HCT116 (cell line): ENCODE results near the gene GTF3C4. TPM values are rescaled to one million over a fixed set of nuclear protein-coding genes. Genes with fewer than 3 reads are reported as not detected.

Experiments used
- ATAC-seq: fragments of 200-7000 bp; cut with Tn5 transposase; 2 replicates; pipeline ENCODE4 v1.9.1; 2020; ENCODE audit warnings: mild to moderate bottlenecking, moderate library complexity
- BruUV-seq: library from RNA; stranded (reverse); fragments of 400-500 nt; replicated peaks from 2 replicates; lab custom pipeline; 2021; lab: Mats Ljungman, UMichigan
- CTCF ChIA-PET: fragments of 300-600 bp; sonication (Branson Sonifier 250); formaldehyde crosslinking; loops from one replicate; lab custom pipeline; 2021; ENCODE audit warnings: antibody characterized with exemption; lab: Charles Lee
- POLR2A ChIA-PET: fragments of 300-600, 350-600 bp; sonication (Branson Sonifier 250); formaldehyde crosslinking; loops from one replicate; lab custom pipeline; 2021; ENCODE audit warnings: antibody characterized with exemption; lab: Charles Lee
- RAD21 ChIA-PET, 2 experiments: fragments of 300-600 bp; sonication (Branson Sonifier 250); formaldehyde crosslinking; loops; one replicate each; lab custom pipeline; 2023; ENCODE audit warnings: low total read pairs in 2 of 2; ENCODE audit not compliant: uncharacterized antibody in 2 of 2, unreplicated experiment in 2 of 2, low non-redundant PET in 1 of 2; lab: Charles Lee
- DNase-seq: peaks from one replicate; pipeline ENCODE4 v3.0.0-alpha.2; 2010; ENCODE audit warnings: low read depth, low spot score
- H2AFZ ChIP-seq: fragments of 200-600 bp; shearing (Covaris generic), sonication (generic); 2 replicates; pipeline ENCODE4 v1.6.1; 2017; ENCODE audit warnings: low read depth, mixed run types, mixed read lengths, antibody characterized with exemption, low read length; ENCODE audit not compliant: poor library complexity, severe bottlenecking
- H3K27ac ChIP-seq: 2 replicates; pipeline ENCODE4 v1.5.1; 2012; ENCODE audit warnings: low read depth, low read length
- H3K27me3 ChIP-seq: fragments of 200-600 bp; sonication (generic); 2 replicates; pipeline ENCODE4 v1.6.1; 2016; ENCODE audit warnings: mixed run types, low read length, mixed read lengths; ENCODE audit not compliant: insufficient read depth
- H3K36me3 ChIP-seq, 2 experiments: fragments of 200-500 bp in 1 of 2; fragments of 200-600 bp in 1 of 2; sonication (Bioruptor generic) in 1 of 2; sonication (generic) in 1 of 2; 2 replicates each; pipeline versions ENCODE4 v1.5.1 to v1.6.1; 2014 to 2016; ENCODE audit warnings: low read length in 2 of 2, inconsistent platforms in 1 of 2, mixed read lengths in 1 of 2, mixed run types in 1 of 2; ENCODE audit not compliant: insufficient read depth in 2 of 2, control insufficient read depth in 1 of 2
- H3K4me1 ChIP-seq, 2 experiments: fragments of 200-600 bp in 1 of 2; sonication (generic) in 1 of 2; 2 replicates each; pipeline versions ENCODE4 v1.5.1 to v1.6.1; 2012 to 2017; ENCODE audit warnings: low read length in 2 of 2, inconsistent platforms in 1 of 2, mild to moderate bottlenecking in 1 of 2, mixed read lengths in 1 of 2, mixed run types in 1 of 2, moderate library complexity in 1 of 2; ENCODE audit not compliant: insufficient read depth in 2 of 2, control insufficient read depth in 1 of 2
- H3K4me2 ChIP-seq: fragments of 200-600 bp; sonication (generic); 2 replicates; pipeline ENCODE4 v1.6.1; 2017; ENCODE audit warnings: mixed run types, low read length, mixed read lengths
- H3K4me3 ChIP-seq, 2 experiments: fragments of 200-600 bp in 1 of 2; sonication (generic) in 1 of 2; replicated peaks in 1 of 2; 2 replicates each; pipeline ENCODE4 v1.5.1; 2011 to 2016; ENCODE audit warnings: low read length in 2 of 2, control low read depth in 1 of 2, low read depth in 1 of 2, mild to moderate bottlenecking in 1 of 2, mixed read lengths in 1 of 2, mixed run types in 1 of 2
- H3K79me2 ChIP-seq: fragments of 200-600 bp; sonication (generic); 2 replicates; pipeline ENCODE4 v1.6.1; 2017; ENCODE audit warnings: mild to moderate bottlenecking, mixed run types, low read length, moderate library complexity, mixed read lengths; ENCODE audit not compliant: insufficient read depth
- H3K9ac ChIP-seq: fragments of 200-600 bp; sonication (generic); 2 replicates; pipeline ENCODE4 v1.6.1; 2016; ENCODE audit warnings: low read length, mixed read lengths
- H3K9me2 ChIP-seq: fragments of 200-600 bp; sonication (generic), shearing (Covaris generic); 2 replicates; pipeline ENCODE4 v1.6.1; 2017; ENCODE audit warnings: mixed run types, mild to moderate bottlenecking, moderate library complexity; ENCODE audit not compliant: insufficient read depth
- H3K9me3 ChIP-seq, 2 experiments: fragments of 200-500 bp in 1 of 2; fragments of 200-600 bp in 1 of 2; sonication (Bioruptor generic) in 1 of 2; sonication (generic) in 1 of 2; 2 replicates each; pipeline ENCODE4 v1.6.1; 2014 to 2017; ENCODE audit warnings: low read length in 2 of 2, mixed read lengths in 2 of 2, inconsistent platforms in 1 of 2, low read depth in 1 of 2, mild to moderate bottlenecking in 1 of 2, mixed run types in 1 of 2, moderate library complexity in 1 of 2; ENCODE audit not compliant: control insufficient read depth in 1 of 2, insufficient read depth in 1 of 2
- H4K20me1 ChIP-seq: fragments of 200-600 bp; sonication (generic), shearing (Covaris generic); 2 replicates; pipeline ENCODE4 v1.6.1; 2017; ENCODE audit warnings: mixed run types, mild to moderate bottlenecking, moderate library complexity; ENCODE audit not compliant: insufficient read depth
- CBX3 ChIP-seq: IDR thresholded peaks from 2 replicates; pipeline ENCODE4 v1.6.1; 2012; ENCODE audit warnings: low read depth
- EGR1 ChIP-seq: IDR thresholded peaks from 2 replicates; pipeline ENCODE4 v1.6.1; 2012; ENCODE audit warnings: low read depth
- ELF1 ChIP-seq: IDR thresholded peaks from 2 replicates; pipeline ENCODE4 v1.6.1; 2012; ENCODE audit warnings: low read depth, borderline replicate concordance
- EZH2 ChIP-seq: fragments of 200-600 bp; sonication (generic); IDR thresholded peaks from 2 replicates; pipeline ENCODE4 v1.6.1; 2017; ENCODE audit warnings: antibody characterized with exemption, mixed run types
- EZH2phosphoT487 ChIP-seq: fragments of 200-600 bp; IDR thresholded peaks from 2 replicates; pipeline ENCODE4 v1.6.1; 2018; ENCODE audit warnings: antibody characterized with exemption, borderline replicate concordance
- POLR2A ChIP-seq: IDR thresholded peaks from 2 replicates; pipeline ENCODE4 v1.7.0; 2011; ENCODE audit warnings: borderline replicate concordance; ENCODE audit not compliant: insufficient read depth, insufficient read length; ENCODE audit errors: extremely low read depth
- POLR2AphosphoS5 ChIP-seq: IDR thresholded peaks from 2 replicates; pipeline ENCODE4 v1.6.1; 2011; ENCODE audit warnings: mild to moderate bottlenecking, low read depth, low read length, moderate library complexity
- REST ChIP-seq: IDR thresholded peaks from 2 replicates; pipeline ENCODE4 v1.6.1; 2012; ENCODE audit warnings: low read depth
- SP1 ChIP-seq: IDR thresholded peaks from 2 replicates; pipeline ENCODE4 v1.6.1; 2012; ENCODE audit warnings: low read depth
- ZBTB33 ChIP-seq: IDR thresholded peaks from 2 replicates; pipeline ENCODE4 v1.6.1; 2011; ENCODE audit warnings: mild to moderate bottlenecking, low read length, moderate library complexity; ENCODE audit not compliant: insufficient replicate concordance; ENCODE audit errors: extremely low read depth
- ZNF274 ChIP-seq: fragments of 200-500 bp; sonication (Bioruptor generic); IDR thresholded peaks from 2 replicates; pipeline ENCODE4 v1.6.1; 2014; ENCODE audit warnings: mild to moderate bottlenecking, low read depth, low read length, inconsistent platforms
- intact Hi-C: fragments of 100-400 bp; cut with micrococcal nuclease; formaldehyde crosslinking; loops from 2 replicates; pipeline ENCODE4 v1.10.0; 2022
- total RNA-seq: library from RNA; stranded (reverse); gene quantifications from one replicate; pipeline ENCODE4 v1.2.1, GENCODE V29; 2021; ENCODE audit not compliant: unreplicated experiment

GTF3C4 gene
- total RNA-seq, 1 experiment from 2014 or later = 26.4 TPM

GRCh38 chr9:132671620-132672412 lies 1.6 kb downstream of the GTF3C4 start (continued):
- TF ChIP-seq REST = no peak
- no peak for TF ChIP-seq EZH2phosphoT487
- no peak for TF ChIP-seq EZH2

- Histone ChIP-seq H3K4me2 (peak overlapping the region; percentile 96), H3K36me3 (peaks cover 0 to 19% of the 10 kb centered on the region in 2 experiments; a peak in 1 of 4 replicates), H3K27me3 (no peaks in the 10 kb centered on the region), H3K27ac (no peak overlapping the region), H3K9me3 (no peaks in the 10 kb centered on the region), H3K9ac (no peak overlapping the region), H3K9me2 (no peaks in the 10 kb centered on the region), H3K4me3 (peak overlapping the region in 1 of 2 experiments; percentile 92; a peak in 1 of 4 replicates), H4K20me1 (peaks cover 22% of the 10 kb centered on the region; the same call in 1 of the 2 replicates), H2AFZ (no peak overlapping the region), H3K79me2 (peaks cover 99% of the 10 kb centered on the region), H3K4me1 (peaks cover 2 to 21% of the 10 kb centered on the region in 2 experiments; a peak in 3 of 4 replicates)
- ChIA-PET RAD21 (no interaction called here), POLR2A (no interaction called here), CTCF (no interaction called here)
- ATAC-seq (no peak), DNase-seq (no peak)
- TF ChIP-seq EZH2 = no peak
- no peak for TF ChIP-seq SP1
- TF ChIP-seq EGR1 = no peak
- TF ChIP-seq ELF1 = no peak
- TF ChIP-seq CBX3 = no peak
- no peak for TF ChIP-seq ZBTB33
- TF ChIP-seq POLR2A = no peak
- no peak for TF ChIP-seq POLR2AphosphoS5
- TF ChIP-seq ZNF274 = no peak
- no peak for TF ChIP-seq REST
- no TSS peak for BruUV-seq
- intact Hi-C loops = loop anchor here (5.0 kb wide), 1 partner anchor 130 kb away; no protein-coding TSS in a partner anchor
Observed at GRCh38 chr9:132672413-132672690, 2.1 kb downstream of the GTF3C4 start.
